IgD-negative memory B cell (primary cell): ENCODE measurements around the gene PRKCH. TPM values are rescaled to one million over a fixed set of nuclear protein-coding genes. Genes with fewer than 3 reads are reported as not detected.

Experiments
- H3K27ac Mint-ChIP-seq, 3 donors: one replicate each; pipeline ENCODE4 v1.8.0; 2020 to 2022; ENCODE audit warnings: mild to moderate bottlenecking in 3 of 3, mixed read lengths in 3 of 3, moderate library complexity in 1 of 3
- H3K27me3 Mint-ChIP-seq: one replicate; pipeline ENCODE4 v1.8.0; 2021; ENCODE audit warnings: mixed read lengths
- H3K36me3 Mint-ChIP-seq: one replicate; pipeline ENCODE4 v1.8.0; 2020; ENCODE audit warnings: mild to moderate bottlenecking, mixed read lengths
- H3K4me1 Mint-ChIP-seq, 3 donors: one replicate each; pipeline ENCODE4 v1.8.0; 2020 to 2022; ENCODE audit warnings: mixed read lengths in 3 of 3, mild to moderate bottlenecking in 1 of 3
- H3K4me3 Mint-ChIP-seq, 4 donors: one replicate each; pipeline ENCODE4 v1.8.0; 2020 to 2022; ENCODE audit warnings: mild to moderate bottlenecking in 4 of 4, mixed read lengths in 4 of 4, moderate library complexity in 3 of 4
- H3K9me3 Mint-ChIP-seq, 3 donors: one replicate each; pipeline ENCODE4 v1.8.0; 2020 to 2021; ENCODE audit warnings: mixed read lengths in 3 of 3, mild to moderate bottlenecking in 1 of 3
- polyA plus RNA-seq: library from polyadenylated mRNA; unstranded; fragments of 300-500 nt; fragmentation: Illumina TruSeq; gene quantifications from one replicate; pipeline ENCODE4 v1.2.3, GENCODE V29; 2021

PRKCH gene
- polyA plus RNA-seq, 1 donor from 2014 or later, result 9.6 TPM

DNA sequence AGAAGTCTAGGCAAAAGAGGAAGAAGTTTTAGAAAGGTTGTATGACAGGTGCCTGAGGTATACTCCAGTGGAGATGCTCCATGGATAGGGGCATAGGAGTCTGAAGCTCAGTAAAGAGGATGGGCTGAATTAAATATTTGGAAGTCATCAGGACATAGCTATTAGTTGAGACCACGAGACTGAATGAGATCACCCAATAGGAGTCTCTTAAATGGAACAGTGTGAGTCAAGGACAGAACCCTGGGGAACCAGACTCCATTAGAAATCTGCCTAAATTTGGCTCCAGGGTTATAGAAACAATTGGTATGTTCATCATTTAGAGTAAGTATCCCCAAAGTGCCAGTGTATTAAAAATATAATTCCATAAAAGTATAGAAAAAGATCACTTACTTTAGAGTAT lies 172.6 kb downstream of the PRKCH start:
- H3K36me3 Mint-ChIP-seq, result peaks cover 5% of the 10 kb centered on the region
- no peaks in the 10 kb centered on the region for H3K27me3 Mint-ChIP-seq
- no peak overlapping the region for H3K27ac Mint-ChIP-seq
- peaks cover 6 to 17% (median 14%) of the 10 kb centered on the region in 3 donors for H3K4me1 Mint-ChIP-seq
- no peaks in the 10 kb centered on the region for H3K9me3 Mint-ChIP-seq
- no peak overlapping the region for H3K4me3 Mint-ChIP-seq

DNA sequence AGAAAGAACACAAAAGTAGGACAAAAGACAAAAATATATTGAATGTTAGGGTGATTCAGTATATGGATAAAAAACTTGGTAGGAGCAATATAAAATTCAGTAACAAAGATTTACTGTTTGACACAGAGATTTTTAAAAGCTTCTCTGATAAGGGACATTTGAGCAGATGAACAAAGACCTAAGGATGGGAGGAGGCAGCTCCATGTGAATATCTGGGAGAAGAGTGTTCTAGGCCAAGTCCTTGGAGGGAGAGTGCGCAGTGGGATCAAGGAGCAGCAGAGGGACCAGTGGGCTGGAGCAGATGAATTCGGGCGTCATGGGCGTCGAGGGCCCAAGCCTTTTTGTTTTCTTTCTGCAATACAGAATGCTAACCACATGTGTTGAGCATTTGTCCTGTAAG lies 174.4 kb downstream of the PRKCH start:
- no peak overlapping the region for H3K27ac Mint-ChIP-seq
- H3K4me1 Mint-ChIP-seq, result peaks cover 4 to 16% (median 10%) of the 10 kb centered on the region in 3 donors
- peaks cover 5% of the 10 kb centered on the region for H3K36me3 Mint-ChIP-seq
- no peak overlapping the region for H3K4me3 Mint-ChIP-seq
- H3K9me3 Mint-ChIP-seq, result no peaks in the 10 kb centered on the region
- no peaks in the 10 kb centered on the region for H3K27me3 Mint-ChIP-seq

DNA sequence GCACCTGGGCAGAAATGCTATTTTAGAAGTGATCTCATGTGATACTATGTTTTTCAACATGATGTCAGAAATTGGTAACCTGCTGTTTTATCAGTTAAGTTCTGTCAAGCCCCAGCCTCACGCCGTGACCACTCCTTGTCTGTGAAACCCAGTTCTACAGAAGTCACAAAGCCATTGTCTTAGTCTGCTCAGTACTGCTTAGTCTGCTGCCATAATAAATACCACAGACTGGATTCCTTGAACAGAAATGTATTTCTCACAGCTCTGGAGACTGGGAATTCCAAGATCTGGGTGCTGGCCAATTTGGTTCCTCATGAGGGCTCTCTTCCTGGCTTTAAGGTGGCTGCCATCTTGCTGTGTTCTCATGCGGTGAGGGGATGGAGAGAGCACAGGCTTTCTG lies 176.9 kb downstream of the PRKCH start:
- Mint-ChIP-seq H3K4me3 (no peak overlapping the region), H3K27me3 (peaks cover 1% of the 10 kb centered on the region), H3K36me3 (peaks cover 5% of the 10 kb centered on the region), H3K4me1 (peaks cover 23 to 34% (median 31%) of the 10 kb centered on the region in 3 donors), H3K27ac (no peak overlapping the region), H3K9me3 (no peaks in the 10 kb centered on the region)

DNA sequence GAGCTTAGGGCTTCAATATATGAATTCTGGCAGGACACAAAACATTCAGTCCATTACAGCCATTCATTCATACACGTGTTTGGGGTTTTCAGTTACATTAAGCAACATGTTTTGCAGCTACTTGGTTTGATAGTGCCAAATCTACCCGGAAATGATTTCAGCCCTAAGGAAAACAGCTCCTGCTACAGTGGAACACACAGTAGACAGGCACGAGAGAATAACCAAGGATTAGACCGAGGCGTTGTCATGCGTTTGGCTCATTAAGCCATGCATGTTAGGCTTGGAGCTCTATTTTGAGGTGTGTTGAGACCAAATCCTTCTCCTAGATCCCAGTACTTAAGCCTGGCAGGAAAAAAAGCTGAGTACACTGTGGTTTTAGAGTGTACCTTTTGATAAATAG lies 177.4 kb downstream of the PRKCH start:
- peaks cover 28 to 38% (median 36%) of the 10 kb centered on the region in 3 donors for H3K4me1 Mint-ChIP-seq
- H3K27ac Mint-ChIP-seq, result no peak overlapping the region
- no peak overlapping the region for H3K4me3 Mint-ChIP-seq
- H3K9me3 Mint-ChIP-seq, result no peaks in the 10 kb centered on the region
- peaks cover 5% of the 10 kb centered on the region for H3K36me3 Mint-ChIP-seq
- peaks cover 1% of the 10 kb centered on the region for H3K27me3 Mint-ChIP-seq

DNA sequence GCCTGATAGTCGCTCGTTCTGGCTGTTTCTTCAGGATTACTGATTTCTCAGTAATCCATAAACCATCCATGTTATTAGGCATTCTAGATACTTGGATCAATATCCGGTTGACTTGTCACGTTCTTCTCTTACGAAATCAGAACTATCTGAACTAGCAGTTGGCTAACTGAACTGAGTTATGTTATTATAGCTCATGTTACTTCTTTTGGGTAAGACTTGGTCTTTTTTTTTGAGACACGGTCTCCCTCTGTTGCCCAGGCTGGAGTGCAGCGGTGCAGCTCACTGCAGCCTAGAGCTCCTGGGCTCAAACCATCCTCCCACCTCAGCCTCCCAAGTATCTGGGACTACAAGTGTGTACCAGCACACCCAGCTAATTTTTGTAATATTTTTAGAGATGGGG lies 178.6 kb downstream of the PRKCH start:
- Mint-ChIP-seq H3K4me1 (peaks cover 31 to 46% (median 38%) of the 10 kb centered on the region in 3 donors), H3K36me3 (peaks cover 3% of the 10 kb centered on the region), H3K9me3 (peaks cover 0 to 3% (median 0%) of the 10 kb centered on the region in 3 donors), H3K27me3 (peaks cover 1% of the 10 kb centered on the region), H3K4me3 (peak overlapping the region in 1 of 4 donors; percentile 63), H3K27ac (peak overlapping the region in 1 of 3 donors; percentile 15)

DNA sequence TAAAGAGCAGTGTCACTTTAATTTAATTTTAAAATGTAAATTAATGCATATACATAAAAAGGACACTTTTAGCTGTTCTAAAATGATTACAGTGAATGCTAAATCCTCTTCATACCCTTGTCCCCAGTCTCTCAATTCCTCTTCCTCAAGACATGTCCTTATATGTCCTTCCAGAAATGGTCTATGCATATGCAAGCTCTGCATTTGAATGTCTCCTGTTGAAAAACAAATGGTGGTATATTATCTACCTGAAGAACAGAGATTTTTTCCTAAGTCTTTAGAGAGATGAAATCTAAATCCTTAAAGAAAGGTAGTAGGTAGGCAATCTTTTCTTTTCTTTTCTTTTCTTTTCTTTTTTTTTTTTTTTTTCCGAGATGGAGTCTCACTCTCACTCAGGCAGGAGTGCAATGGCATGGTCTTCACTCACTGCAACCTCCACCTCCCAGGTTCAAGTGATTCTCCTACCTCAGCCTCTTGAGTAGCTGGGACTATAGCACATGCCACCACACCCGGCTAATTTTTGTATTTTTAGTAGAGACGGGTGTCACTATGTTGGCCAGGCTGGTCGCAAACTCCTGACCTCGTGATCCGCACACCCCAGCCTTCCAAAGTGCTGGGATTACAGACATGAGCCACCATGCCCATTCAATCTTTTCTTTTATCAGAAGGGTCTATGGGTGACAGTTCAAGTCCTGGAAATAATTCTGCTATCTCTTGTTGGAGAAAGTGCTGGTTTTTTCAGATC lies 180.5 kb downstream of the PRKCH start:
- Mint-ChIP-seq H3K4me3 (peak overlapping the region in 3 of 4 donors; percentile 89 to 94 (median 89)), H3K4me1 (peaks cover 40 to 56% (median 43%) of the 10 kb centered on the region in 3 donors), H3K36me3 (no peaks in the 10 kb centered on the region), H3K27me3 (peaks cover 1% of the 10 kb centered on the region), H3K27ac (peak overlapping the region; percentile 96 to 97 (median 97)), H3K9me3 (peaks cover 0 to 5% (median 0%) of the 10 kb centered on the region in 3 donors)

DNA sequence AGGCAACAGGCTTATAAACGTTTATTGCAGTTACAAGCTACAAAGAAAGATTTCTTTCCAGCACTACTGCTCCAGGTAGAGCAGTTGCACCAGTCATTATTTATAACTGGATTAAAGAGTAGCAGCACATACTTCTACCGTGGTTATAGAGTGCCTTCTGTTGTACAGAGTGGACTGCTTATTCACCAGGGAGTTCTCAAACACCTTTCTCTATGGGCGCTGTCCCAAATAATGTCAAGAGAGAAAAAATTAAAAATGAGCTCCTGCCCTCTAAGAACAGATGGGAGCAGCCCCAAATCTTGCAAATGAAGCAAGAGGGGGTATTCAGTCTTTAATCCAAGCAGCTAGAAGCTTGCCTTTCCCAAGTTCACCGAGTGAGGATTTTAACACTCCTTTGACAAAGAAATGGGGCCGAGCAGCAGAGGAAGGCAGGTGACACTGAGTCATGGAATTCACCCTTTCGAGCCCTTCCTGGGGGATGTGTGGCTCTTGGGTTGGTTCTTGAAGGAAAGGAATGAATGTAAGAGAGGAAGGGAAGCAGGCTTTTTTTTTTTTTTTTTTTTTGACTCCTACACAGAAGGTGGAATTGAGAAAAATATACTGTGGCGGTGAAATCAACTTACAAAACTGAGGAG lies 181.2 kb downstream of the PRKCH start:
- H3K4me3 Mint-ChIP-seq, result peak overlapping the region; percentile 75 to 94 (median 89)
- H3K27me3 Mint-ChIP-seq, result peaks cover 1% of the 10 kb centered on the region
- H3K36me3 Mint-ChIP-seq, result no peaks in the 10 kb centered on the region
- H3K27ac Mint-ChIP-seq, result peak overlapping the region; percentile 96 to 97 (median 97)
- H3K9me3 Mint-ChIP-seq, result peaks cover 0 to 7% (median 0%) of the 10 kb centered on the region in 3 donors
- H3K4me1 Mint-ChIP-seq, result peaks cover 44 to 61% (median 48%) of the 10 kb centered on the region in 3 donors

DNA sequence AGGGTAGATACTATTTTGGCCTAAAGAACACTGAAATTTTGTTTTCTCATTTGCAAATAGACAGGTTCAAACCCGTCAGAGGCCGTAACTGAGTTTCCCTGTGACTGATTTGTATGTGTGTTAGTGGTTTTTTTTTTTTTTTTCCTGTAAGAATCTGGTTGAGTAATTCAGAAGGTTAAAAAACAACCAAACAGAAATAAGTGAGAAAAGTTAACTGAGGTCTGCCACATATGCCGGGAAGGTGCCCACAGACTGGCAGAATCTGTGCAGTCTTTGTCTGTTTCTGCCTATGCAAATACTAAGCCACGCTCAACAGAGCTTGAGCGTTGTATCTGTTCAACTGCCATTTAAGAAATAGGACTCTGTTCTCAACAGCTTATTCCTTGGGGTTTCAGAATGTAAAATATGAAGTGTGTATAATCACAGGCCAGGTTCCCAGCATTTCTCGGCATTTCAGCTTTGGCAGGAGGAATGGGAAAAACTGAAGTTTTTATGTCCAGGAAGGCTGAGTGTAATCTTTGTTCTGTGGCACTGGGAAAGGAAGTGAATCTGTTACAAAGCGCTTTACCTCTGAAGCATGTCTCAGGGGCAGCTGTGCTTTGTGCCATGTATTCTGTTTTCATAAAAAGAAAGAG lies 181.9 kb downstream of the PRKCH start:
- peaks cover 1% of the 10 kb centered on the region for H3K27me3 Mint-ChIP-seq
- peaks cover 46 to 68% (median 52%) of the 10 kb centered on the region in 3 donors for H3K4me1 Mint-ChIP-seq
- peak overlapping the region; percentile 75 to 94 (median 89) for H3K4me3 Mint-ChIP-seq
- peaks cover 0 to 8% (median 0%) of the 10 kb centered on the region in 3 donors for H3K9me3 Mint-ChIP-seq
- peak overlapping the region; percentile 96 to 97 (median 97) for H3K27ac Mint-ChIP-seq
- H3K36me3 Mint-ChIP-seq, result no peaks in the 10 kb centered on the region

DNA sequence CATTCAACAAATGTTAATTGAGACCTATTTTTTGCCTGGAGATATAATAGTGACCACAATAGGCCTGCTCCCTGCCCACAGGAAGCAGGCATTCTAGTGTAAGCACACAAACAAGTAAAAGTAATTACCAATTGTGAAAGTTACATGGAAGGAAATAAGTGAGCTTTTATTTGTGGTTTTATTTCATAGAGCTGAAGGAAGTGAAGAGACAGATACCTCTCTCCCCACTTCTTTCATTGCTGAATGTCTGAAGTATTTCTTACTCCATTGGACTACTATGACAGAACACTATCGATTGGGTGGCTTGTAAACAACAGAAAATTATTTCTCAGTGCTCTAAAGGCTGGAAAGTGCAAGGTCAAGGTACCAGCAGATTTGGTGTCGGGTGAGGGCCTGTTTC lies 183.5 kb downstream of the PRKCH start:
- Mint-ChIP-seq H3K4me3 (peak overlapping the region in 3 of 4 donors; percentile 62 to 71 (median 65)), H3K27me3 (peaks cover 1% of the 10 kb centered on the region), H3K27ac (peak overlapping the region; percentile 18 to 88 (median 78)), H3K9me3 (peaks cover 0 to 8% (median 0%) of the 10 kb centered on the region in 3 donors), H3K36me3 (no peaks in the 10 kb centered on the region), H3K4me1 (peaks cover 48 to 65% (median 54%) of the 10 kb centered on the region in 3 donors)

DNA sequence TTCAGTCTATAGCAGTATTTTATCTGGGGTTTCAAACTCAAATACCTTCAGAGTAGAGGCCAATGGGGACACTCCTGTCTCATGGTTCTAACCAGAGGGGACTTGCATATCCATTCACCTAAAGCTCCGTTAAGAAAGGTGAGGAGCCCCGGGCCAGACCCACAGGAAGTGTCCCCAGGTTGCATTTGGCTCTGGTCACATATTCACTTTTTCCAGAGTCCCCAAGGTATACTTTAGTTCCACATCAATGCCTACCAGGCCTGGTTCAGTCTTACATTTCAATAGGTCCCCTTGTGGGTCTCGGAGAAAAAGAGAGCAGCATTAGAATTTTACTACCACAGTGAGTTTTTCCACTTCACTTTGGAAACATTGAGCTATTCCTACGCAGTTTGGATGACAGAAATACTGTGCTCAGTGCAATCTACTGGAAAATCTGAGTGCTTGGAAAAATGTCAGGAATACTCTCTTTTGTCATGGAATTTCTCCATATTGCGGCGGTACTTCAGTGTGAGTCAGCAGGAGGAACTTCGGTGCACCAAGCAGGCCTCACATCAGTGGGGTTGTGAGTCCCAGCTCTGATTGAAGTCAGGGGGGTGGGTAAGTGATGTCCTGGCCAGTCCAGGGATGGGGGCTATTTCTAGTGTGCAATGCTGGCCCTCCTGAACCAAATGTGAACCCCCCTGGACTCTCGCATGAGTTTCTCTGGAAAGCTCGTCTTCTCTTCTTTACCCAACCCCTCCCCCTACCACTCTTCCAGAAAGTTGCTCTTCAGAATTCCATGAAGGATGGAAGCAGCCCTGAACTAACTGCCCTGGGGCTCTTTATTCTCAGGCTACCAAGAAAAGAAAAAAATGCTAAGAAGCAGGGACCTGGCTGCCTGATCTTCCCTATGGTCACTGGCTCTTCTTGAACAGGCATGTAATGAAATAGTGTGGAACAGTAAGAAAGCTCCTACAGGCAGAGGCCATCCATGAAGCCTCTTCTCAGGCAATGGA lies 184.7 kb downstream of the PRKCH start:
- Mint-ChIP-seq H3K9me3 (peaks cover 0 to 8% (median 0%) of the 10 kb centered on the region in 3 donors), H3K4me1 (peaks cover 47 to 66% (median 55%) of the 10 kb centered on the region in 3 donors), H3K36me3 (no peaks in the 10 kb centered on the region), H3K4me3 (peak overlapping the region in 2 of 4 donors; percentile 31 to 58), H3K27me3 (peaks cover 1% of the 10 kb centered on the region), H3K27ac (peak overlapping the region in 2 of 3 donors; percentile 31 to 88)

DNA sequence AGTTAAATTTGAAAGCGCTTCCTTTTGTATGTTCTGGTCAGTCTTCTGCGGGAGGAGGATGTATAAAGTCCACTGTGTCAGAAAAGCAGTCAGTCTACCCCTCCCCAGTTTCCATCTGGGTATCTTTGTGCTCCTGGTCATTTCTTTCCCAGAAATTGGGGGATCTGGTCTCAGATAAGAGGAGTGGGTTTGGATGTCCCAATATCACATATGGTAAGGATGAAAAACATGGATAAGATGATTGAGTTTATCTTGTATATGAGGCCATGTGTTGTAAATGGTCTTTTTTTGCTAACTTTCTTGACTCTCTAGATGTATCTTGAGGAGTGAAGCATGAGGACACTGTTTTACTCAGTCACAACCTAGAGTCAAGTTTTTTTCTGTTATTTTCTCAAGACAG lies 187.1 kb downstream of the PRKCH start:
- Mint-ChIP-seq H3K27me3 (no peaks in the 10 kb centered on the region), H3K9me3 (peaks cover 0 to 8% (median 0%) of the 10 kb centered on the region in 3 donors), H3K36me3 (no peaks in the 10 kb centered on the region), H3K4me3 (peak overlapping the region in 1 of 4 donors; percentile 10), H3K4me1 (peaks cover 35 to 59% (median 43%) of the 10 kb centered on the region in 3 donors), H3K27ac (peak overlapping the region; percentile 26 to 83 (median 38))

DNA sequence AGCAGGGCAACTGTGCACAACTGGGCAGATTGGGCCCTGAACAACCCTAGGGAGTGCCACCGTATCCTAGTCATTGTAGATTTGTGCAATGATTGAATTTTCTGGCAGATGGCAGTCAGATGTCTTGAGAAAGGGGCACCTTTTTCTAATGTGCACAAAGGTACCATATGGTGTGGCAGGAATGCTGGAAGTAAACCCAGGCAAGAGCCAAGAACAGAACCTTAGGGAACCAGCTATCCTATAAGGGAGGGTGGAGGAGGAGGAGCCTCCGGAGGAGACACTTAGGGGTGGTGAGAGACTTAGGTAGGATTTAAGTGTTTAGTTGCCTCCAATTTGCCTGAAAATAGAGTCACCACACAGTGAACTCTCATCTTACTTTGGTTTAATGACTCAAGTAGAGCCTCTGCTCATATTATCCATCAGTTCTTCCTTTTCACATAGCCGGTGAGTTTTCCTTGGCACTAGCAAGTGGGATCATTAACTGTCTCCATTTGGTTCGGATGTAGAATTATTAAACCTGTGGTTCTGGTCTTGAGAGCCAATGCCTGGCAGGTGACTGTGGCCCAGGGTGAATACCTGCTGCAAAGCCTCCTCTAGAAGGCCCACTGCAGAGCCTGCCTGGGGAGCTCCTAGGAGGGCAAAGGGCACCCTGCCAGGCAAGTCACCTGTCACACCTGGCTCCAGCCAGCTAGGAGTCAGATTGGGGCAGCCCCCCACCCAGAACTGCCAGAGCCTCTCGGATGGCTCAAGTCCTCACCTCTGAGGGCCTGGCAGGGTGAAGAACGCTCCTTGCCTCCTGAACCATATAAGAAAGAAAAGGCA lies 189.6 kb downstream of the PRKCH start:
- Mint-ChIP-seq H3K4me1 (peaks cover 30 to 44% (median 33%) of the 10 kb centered on the region in 3 donors), H3K4me3 (no peak overlapping the region), H3K27ac (peak overlapping the region in 2 of 3 donors; percentile 59 to 85), H3K9me3 (peaks cover 0 to 3% (median 0%) of the 10 kb centered on the region in 3 donors), H3K27me3 (no peaks in the 10 kb centered on the region), H3K36me3 (no peaks in the 10 kb centered on the region)

DNA sequence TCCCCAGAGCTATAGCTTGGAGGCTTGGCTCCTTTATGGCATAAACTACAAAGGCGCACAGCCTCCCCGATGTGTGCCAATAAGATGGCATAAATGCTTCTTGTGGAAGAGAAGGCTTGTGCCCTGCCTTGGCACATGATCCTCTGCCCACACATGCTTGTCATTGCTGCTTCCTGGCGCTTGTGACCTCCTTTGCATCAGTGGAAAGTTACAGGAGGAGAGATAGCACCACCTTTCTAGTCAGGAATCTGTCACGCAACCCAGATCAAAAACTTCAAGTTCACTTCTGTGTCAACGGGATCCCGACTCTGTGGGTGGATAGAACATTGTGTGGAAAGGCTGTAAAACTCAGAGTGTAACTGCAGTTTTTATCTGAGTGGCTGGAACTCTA lies 190.2 kb downstream of the PRKCH start:
- Mint-ChIP-seq H3K27ac (peak overlapping the region in 2 of 3 donors; percentile 38 to 59), H3K4me1 (peaks cover 26 to 42% (median 31%) of the 10 kb centered on the region in 3 donors), H3K9me3 (peaks cover 0 to 3% (median 0%) of the 10 kb centered on the region in 3 donors), H3K27me3 (no peaks in the 10 kb centered on the region), H3K36me3 (no peaks in the 10 kb centered on the region), H3K4me3 (no peak overlapping the region)
